HepG2 (cell line): ENCODE results near the gene KLHL21. TPM values are rescaled to one million over a fixed set of nuclear protein-coding genes. Genes with fewer than 3 reads are reported as not detected.
A peak's percentile ranks its signal among the peaks of the same experiment; 100 is the strongest.

Experiments
- AHR ChIP-seq: IDR thresholded peaks from 2 replicates; pipeline ENCODE4 v1.6.1; 2018; ENCODE audit warnings: missing genetic modification reagents, missing compliant biosample characterization
- CCDC6 ChIP-seq: sonication (generic); formaldehyde crosslinking; IDR thresholded peaks from 2 replicates; pipeline ENCODE4 v1.8.1; 2022; ENCODE audit warnings: mild to moderate bottlenecking, missing genetic modification reagents, moderate library complexity
- CENPBD1 ChIP-seq: sonication (generic); formaldehyde crosslinking; IDR thresholded peaks from 2 replicates; pipeline ENCODE4 v1.8.0; 2022; ENCODE audit warnings: missing genetic modification reagents, low read depth, mild to moderate bottlenecking, borderline replicate concordance
- KAT7 ChIP-seq: IDR thresholded peaks from 2 replicates; pipeline ENCODE4 v1.6.1; 2018; ENCODE audit warnings: borderline replicate concordance, missing compliant biosample characterization
- KMT2A ChIP-seq: sonication (generic); formaldehyde crosslinking; IDR thresholded peaks from 2 replicates; pipeline ENCODE4 v1.4.0; 2020; ENCODE audit warnings: missing genetic modification reagents
- NCOA5 ChIP-seq: sonication (generic); formaldehyde crosslinking; IDR thresholded peaks from 2 replicates; pipeline ENCODE4 v1.4.0; 2020; ENCODE audit warnings: missing genetic modification reagents
- NFYB ChIP-seq: sonication (generic); formaldehyde crosslinking; IDR thresholded peaks from 2 replicates; pipeline ENCODE4 v1.4.0; 2020; ENCODE audit warnings: missing genetic modification reagents
- PLRG1 ChIP-seq: fragments of 450-650 bp; conservative IDR thresholded peaks from 2 replicates; pipeline ENCODE4 v1.6.1; 2016
- SATB2 ChIP-seq: sonication (generic); formaldehyde crosslinking; IDR thresholded peaks from 2 replicates; pipeline ENCODE4 v1.5.0; 2020; ENCODE audit warnings: missing genetic modification reagents
- U2AF1 ChIP-seq: fragments of 200-400 bp; formaldehyde crosslinking; optimal IDR thresholded peaks from 2 replicates; pipeline ENCODE3; 2017; ENCODE audit warnings: mild to moderate bottlenecking, low read depth, low read length
- ZBTB38 ChIP-seq: sonication (generic); formaldehyde crosslinking; IDR thresholded peaks from 2 replicates; pipeline ENCODE4 v1.5.1; 2020; ENCODE audit warnings: mild to moderate bottlenecking, missing genetic modification reagents
- ZKSCAN1 ChIP-seq: fragments of 150-350 bp; IDR thresholded peaks from 2 replicates; pipeline ENCODE4 v1.6.1; 2014; ENCODE audit warnings: low read length
- ZMYM3 ChIP-seq: sonication (generic); formaldehyde crosslinking; IDR thresholded peaks from 2 replicates; pipeline ENCODE4 v1.5.1; 2020; ENCODE audit warnings: mild to moderate bottlenecking, missing genetic modification reagents
- ZNF17 ChIP-seq: sonication (generic); formaldehyde crosslinking; IDR thresholded peaks from 2 replicates; pipeline ENCODE4 v1.5.0; 2020; ENCODE audit warnings: mild to moderate bottlenecking, missing genetic modification reagents
- ZNF543 ChIP-seq: sonication (generic); formaldehyde crosslinking; IDR thresholded peaks from 2 replicates; pipeline ENCODE4 v1.4.0; 2020; ENCODE audit warnings: mild to moderate bottlenecking, missing genetic modification reagents
- ZNF660 ChIP-seq: sonication (generic); formaldehyde crosslinking; IDR thresholded peaks from 2 replicates; pipeline ENCODE4 v1.5.1; 2020; ENCODE audit warnings: mild to moderate bottlenecking, low read depth, missing genetic modification reagents, borderline replicate concordance
- ZNF724P ChIP-seq: sonication (generic); formaldehyde crosslinking; IDR thresholded peaks from 2 replicates; pipeline ENCODE4 v1.8.0; 2022; ENCODE audit warnings: missing genetic modification reagents, borderline replicate concordance
- polyA plus RNA-seq, 8 experiments: library from polyadenylated mRNA; depleted of rRNA in 3 of 8; stranded (reverse) in 7 of 8; unstranded in 1 of 8; fragments of >200 nt; fragmentation: Illumina TruSeq in 4 of 8; extraction: Trizol in 4 of 8; gene quantifications; 2 replicates each; pipeline versions ENCODE4 v1.2.1 to v1.2.3, GENCODE V29; 2011 to 2016; ENCODE audit warnings: low read depth in 4 of 8, missing spikeins in 1 of 8, mixed read lengths in 1 of 8; ENCODE audit not compliant: insufficient read depth in 1 of 8
- total RNA-seq, 5 experiments: library from RNA; depleted of rRNA; stranded (reverse); fragments of >200 nt; fragmentation: Illumina TruSeq; extraction: Trizol; gene quantifications; 2 replicates each; pipeline ENCODE4 v1.2.3, GENCODE V29; 2016; ENCODE audit warnings: low read depth in 1 of 5
- TF ChIP-seq, protein P1 (sequence below): sonication (generic); formaldehyde crosslinking; IDR thresholded peaks from 2 replicates; pipeline ENCODE4 v1.4.0; 2020; ENCODE audit warnings: missing genetic modification reagents
- TF ChIP-seq, protein P2 (sequence below): sonication (generic); formaldehyde crosslinking; IDR thresholded peaks from 2 replicates; pipeline ENCODE4 v1.5.0; 2020; ENCODE audit warnings: mild to moderate bottlenecking, missing genetic modification reagents, borderline replicate concordance
- TF ChIP-seq, protein P3 (sequence below): sonication (generic); formaldehyde crosslinking; IDR thresholded peaks from 2 replicates; pipeline ENCODE4 v1.4.0; 2020; ENCODE audit warnings: missing genetic modification reagents, borderline replicate concordance

KLHL21 gene
- total and polyA plus RNA-seq, 2 of the 13 experiments (the other 11 are each of a cell fraction or from before 2014, with no cell fraction given) = 14.8 to 25.0 TPM

GRCh38 chr1:6603915-6604558, 1.4 kb upstream of the KLHL21 start (continued):
- TF ChIP-seq ZKSCAN1 (no peak), PLRG1 (no peak), AHR (CRISPR knock-in tag) (no peak), ZNF17 (CRISPR knock-in tag) (no peak), KMT2A (CRISPR knock-in tag) (no peak), NFYB (CRISPR knock-in tag) (peak; percentile 55), SATB2 (CRISPR knock-in tag) (no peak), CCDC6 (CRISPR knock-in tag) (peak; percentile 61; the same call in 1 of the 2 replicates), ZBTB38 (CRISPR knock-in tag) (no peak), ZNF724P (CRISPR knock-in tag) (no peak), ZNF543 (CRISPR knock-in tag) (no peak), ZNF660 (CRISPR knock-in tag) (no peak), NCOA5 (no peak), ZMYM3 (no peak), KAT7 (CRISPR knock-in tag) (0 out of 2 replicates have a peak, but pooled peaks have one; percentile 26), CENPBD1 (no peak), U2AF1 (no peak)
- TF ChIP-seq, protein P1, sequence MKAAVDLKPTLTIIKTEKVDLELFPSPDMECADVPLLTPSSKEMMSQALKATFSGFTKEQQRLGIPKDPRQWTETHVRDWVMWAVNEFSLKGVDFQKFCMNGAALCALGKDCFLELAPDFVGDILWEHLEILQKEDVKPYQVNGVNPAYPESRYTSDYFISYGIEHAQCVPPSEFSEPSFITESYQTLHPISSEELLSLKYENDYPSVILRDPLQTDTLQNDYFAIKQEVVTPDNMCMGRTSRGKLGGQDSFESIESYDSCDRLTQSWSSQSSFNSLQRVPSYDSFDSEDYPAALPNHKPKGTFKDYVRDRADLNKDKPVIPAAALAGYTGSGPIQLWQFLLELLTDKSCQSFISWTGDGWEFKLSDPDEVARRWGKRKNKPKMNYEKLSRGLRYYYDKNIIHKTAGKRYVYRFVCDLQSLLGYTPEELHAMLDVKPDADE = no peak
- TF ChIP-seq, protein P2, sequence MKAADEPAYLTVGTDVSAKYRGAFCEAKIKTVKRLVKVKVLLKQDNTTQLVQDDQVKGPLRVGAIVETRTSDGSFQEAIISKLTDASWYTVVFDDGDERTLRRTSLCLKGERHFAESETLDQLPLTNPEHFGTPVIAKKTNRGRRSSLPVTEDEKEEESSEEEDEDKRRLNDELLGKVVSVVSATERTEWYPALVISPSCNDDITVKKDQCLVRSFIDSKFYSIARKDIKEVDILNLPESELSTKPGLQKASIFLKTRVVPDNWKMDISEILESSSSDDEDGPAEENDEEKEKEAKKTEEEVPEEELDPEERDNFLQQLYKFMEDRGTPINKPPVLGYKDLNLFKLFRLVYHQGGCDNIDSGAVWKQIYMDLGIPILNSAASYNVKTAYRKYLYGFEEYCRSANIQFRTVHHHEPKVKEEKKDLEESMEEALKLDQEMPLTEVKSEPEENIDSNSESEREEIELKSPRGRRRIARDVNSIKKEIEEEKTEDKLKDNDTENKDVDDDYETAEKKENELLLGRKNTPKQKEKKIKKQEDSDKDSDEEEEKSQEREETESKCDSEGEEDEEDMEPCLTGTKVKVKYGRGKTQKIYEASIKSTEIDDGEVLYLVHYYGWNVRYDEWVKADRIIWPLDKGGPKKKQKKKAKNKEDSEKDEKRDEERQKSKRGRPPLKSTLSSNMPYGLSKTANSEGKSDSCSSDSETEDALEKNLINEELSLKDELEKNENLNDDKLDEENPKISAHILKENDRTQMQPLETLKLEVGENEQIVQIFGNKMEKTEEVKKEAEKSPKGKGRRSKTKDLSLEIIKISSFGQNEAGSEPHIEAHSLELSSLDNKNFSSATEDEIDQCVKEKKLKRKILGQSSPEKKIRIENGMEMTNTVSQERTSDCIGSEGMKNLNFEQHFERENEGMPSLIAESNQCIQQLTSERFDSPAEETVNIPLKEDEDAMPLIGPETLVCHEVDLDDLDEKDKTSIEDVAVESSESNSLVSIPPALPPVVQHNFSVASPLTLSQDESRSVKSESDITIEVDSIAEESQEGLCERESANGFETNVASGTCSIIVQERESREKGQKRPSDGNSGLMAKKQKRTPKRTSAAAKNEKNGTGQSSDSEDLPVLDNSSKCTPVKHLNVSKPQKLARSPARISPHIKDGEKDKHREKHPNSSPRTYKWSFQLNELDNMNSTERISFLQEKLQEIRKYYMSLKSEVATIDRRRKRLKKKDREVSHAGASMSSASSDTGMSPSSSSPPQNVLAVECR (CRISPR knock-in tag) = peak; percentile 68; the same call in 1 of the 2 replicates
- TF ChIP-seq, protein P3, sequence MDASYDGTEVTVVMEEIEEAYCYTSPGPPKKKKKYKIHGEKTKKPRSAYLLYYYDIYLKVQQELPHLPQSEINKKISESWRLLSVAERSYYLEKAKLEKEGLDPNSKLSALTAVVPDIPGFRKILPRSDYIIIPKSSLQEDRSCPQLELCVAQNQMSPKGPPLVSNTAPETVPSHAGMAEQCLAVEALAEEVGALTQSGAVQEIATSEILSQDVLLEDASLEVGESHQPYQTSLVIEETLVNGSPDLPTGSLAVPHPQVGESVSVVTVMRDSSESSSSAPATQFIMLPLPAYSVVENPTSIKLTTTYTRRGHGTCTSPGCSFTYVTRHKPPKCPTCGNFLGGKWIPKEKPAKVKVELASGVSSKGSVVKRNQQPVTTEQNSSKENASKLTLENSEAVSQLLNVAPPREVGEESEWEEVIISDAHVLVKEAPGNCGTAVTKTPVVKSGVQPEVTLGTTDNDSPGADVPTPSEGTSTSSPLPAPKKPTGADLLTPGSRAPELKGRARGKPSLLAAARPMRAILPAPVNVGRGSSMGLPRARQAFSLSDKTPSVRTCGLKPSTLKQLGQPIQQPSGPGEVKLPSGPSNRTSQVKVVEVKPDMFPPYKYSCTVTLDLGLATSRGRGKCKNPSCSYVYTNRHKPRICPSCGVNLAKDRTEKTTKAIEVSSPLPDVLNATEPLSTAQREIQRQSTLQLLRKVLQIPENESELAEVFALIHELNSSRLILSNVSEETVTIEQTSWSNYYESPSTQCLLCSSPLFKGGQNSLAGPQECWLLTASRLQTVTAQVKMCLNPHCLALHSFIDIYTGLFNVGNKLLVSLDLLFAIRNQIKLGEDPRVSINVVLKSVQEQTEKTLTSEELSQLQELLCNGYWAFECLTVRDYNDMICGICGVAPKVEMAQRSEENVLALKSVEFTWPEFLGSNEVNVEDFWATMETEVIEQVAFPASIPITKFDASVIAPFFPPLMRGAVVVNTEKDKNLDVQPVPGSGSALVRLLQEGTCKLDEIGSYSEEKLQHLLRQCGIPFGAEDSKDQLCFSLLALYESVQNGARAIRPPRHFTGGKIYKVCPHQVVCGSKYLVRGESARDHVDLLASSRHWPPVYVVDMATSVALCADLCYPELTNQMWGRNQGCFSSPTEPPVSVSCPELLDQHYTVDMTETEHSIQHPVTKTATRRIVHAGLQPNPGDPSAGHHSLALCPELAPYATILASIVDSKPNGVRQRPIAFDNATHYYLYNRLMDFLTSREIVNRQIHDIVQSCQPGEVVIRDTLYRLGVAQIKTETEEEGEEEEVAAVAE (CRISPR knock-in tag) = peak; percentile 51; the same call in 1 of the 2 replicates
